Common myeloid progenitor, CD34-positive (primary cell): ENCODE results near the gene GET4.

Experiments
- CTCF ChIA-PET: fragments of 350-600 bp; sonication (Branson Sonifier 250); formaldehyde crosslinking; loops from one replicate; lab custom pipeline; 2021; ENCODE audit warnings: antibody characterized with exemption; lab: Charles Lee
- POLR2A ChIA-PET: fragments of 350-600 bp; sonication (Branson Sonifier 250); formaldehyde crosslinking; loops from one replicate; lab custom pipeline; 2021; ENCODE audit warnings: antibody characterized with exemption; lab: Charles Lee
- DNase-seq, 3 donors: peaks; one replicate each; pipeline versions ENCODE4 v3.0.0 to v3.0.0-alpha.2; 2013
- H3K27ac ChIP-seq, 2 experiments: 1 replicate in 1 of 2; 2 replicates in 1 of 2; pipeline ENCODE4 v1.7.0; 2013; ENCODE audit warnings: inconsistent platforms in 2 of 2, low read length in 2 of 2, mild to moderate bottlenecking in 2 of 2, low read depth in 1 of 2, moderate library complexity in 1 of 2; ENCODE audit not compliant: severe bottlenecking in 2 of 2, insufficient read depth in 1 of 2, poor library complexity in 1 of 2
- H3K27me3 ChIP-seq, 5 experiments: replicated peaks in 2 of 5; 1 replicate in 3 of 5; 2 replicates in 2 of 5; pipeline versions ENCODE4 v1.6.1 to v1.7.0; 2013; ENCODE audit warnings: low read length in 4 of 5, mild to moderate bottlenecking in 2 of 5, moderate library complexity in 2 of 5, inconsistent platforms in 1 of 5; ENCODE audit not compliant: insufficient read depth in 5 of 5, control insufficient read depth in 4 of 5
- H3K36me3 ChIP-seq, 4 experiments: 1 replicate in 2 of 4; 2 replicates in 2 of 4; pipeline versions ENCODE4 v1.6.1 to v1.7.0; 2013; ENCODE audit warnings: low read length in 3 of 4, control low read depth in 1 of 4, mild to moderate bottlenecking in 1 of 4; ENCODE audit not compliant: control insufficient read depth in 4 of 4, insufficient read depth in 4 of 4
- H3K4me1 ChIP-seq, 4 experiments: 1 replicate in 3 of 4; 2 replicates in 1 of 4; pipeline versions ENCODE4 v1.6.1 to v1.7.1; 2013; ENCODE audit warnings: low read length in 3 of 4, mild to moderate bottlenecking in 3 of 4, control low read depth in 1 of 4, inconsistent platforms in 1 of 4, moderate library complexity in 1 of 4; ENCODE audit not compliant: control insufficient read depth in 4 of 4, insufficient read depth in 4 of 4; ENCODE audit errors: control extremely low read depth in 1 of 4
- H3K4me3 ChIP-seq, 7 experiments: 1 replicate in 4 of 7; 2 replicates in 3 of 7; pipeline versions ENCODE4 v1.5.1 to v1.7.0; 2013; ENCODE audit warnings: mild to moderate bottlenecking in 7 of 7, low read length in 6 of 7, moderate library complexity in 6 of 7, inconsistent platforms in 2 of 7, low read depth in 2 of 7, control low read depth in 1 of 7; ENCODE audit not compliant: insufficient read depth in 4 of 7, control insufficient read depth in 1 of 7; ENCODE audit errors: extremely low read depth in 1 of 7
- H3K9me3 ChIP-seq, 5 experiments: 1 replicate in 4 of 5; 2 replicates in 1 of 5; pipeline versions ENCODE4 v1.6.1 to v1.7.1; 2013; ENCODE audit warnings: low read length in 4 of 5, mild to moderate bottlenecking in 2 of 5, inconsistent platforms in 1 of 5, low read depth in 1 of 5, moderate library complexity in 1 of 5; ENCODE audit not compliant: control insufficient read depth in 4 of 5, insufficient read depth in 2 of 5; ENCODE audit errors: control extremely low read depth in 1 of 5
- WGBS: methylation state at CpG from one replicate; pipeline ENCODE4 v1.1.5; 2013; ENCODE audit not compliant: insufficient coverage; 5-methylcytosine and 5-hydroxymethylcytosine counted together

Gene GET4

DNA sequence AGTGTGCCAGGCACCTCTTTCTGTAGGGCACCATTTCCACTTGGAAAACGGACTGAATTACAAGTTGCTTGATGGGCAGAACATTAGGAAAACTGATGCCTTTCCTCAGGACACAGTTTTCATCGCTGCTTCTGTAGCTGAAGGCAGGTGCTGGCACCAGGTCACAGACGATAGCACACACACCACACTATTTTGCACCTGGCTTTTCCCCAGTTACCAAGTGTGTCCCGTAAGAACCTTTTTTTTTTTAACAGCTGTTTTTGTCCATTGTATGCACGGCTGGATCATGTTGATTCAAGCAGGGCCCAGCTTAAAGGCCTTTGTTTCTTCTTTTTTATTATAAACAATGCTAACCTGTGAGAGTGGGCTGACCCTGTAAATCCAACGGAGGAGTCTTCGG is 1.3 kb upstream of the GET4 start:
- no peaks in the 10 kb centered on the region for H3K27me3 ChIP-seq
- 100% methylated on average over 6 of the region's 7 CpGs for WGBS
- ChIA-PET POLR2A (interaction anchor here (0.6 kb wide), 1 partner anchor 10 kb away, joined by 3 read pairs; no protein-coding TSS in a partner anchor), CTCF (interaction anchor here (0.9 to 1.8 kb wide), 10 partner anchors 10 to 91 kb away, joined by 3 to 5 read pairs (median 4); partner anchors contain the start of gene SUN1)
- H3K4me3 ChIP-seq: no peak overlapping the region
- DNase-seq: no peak
- H3K27ac ChIP-seq: no peak overlapping the region
- no peaks in the 10 kb centered on the region for H3K9me3 ChIP-seq
- peaks cover 0 to 31% (median 10%) of the 10 kb centered on the region in 4 experiments for H3K36me3 ChIP-seq
- H3K4me1 ChIP-seq: peaks cover 2 to 31% (median 20%) of the 10 kb centered on the region in 4 experiments

- no peak for DNase-seq
- Histone ChIP-seq H3K4me1 (peaks cover 2 to 31% (median 20%) of the 10 kb centered on the region in 4 experiments), H3K27ac (peak overlapping the region in 1 of 2 experiments; percentile 49), H3K9me3 (no peaks in the 10 kb centered on the region), H3K36me3 (peaks cover 0 to 34% (median 10%) of the 10 kb centered on the region in 4 experiments), H3K4me3 (peak overlapping the region in 3 of 7 experiments; percentile 51 to 63 (median 55)), H3K27me3 (no peaks in the 10 kb centered on the region)
- 84% methylated on average over 21 of the region's 27 CpGs for WGBS
- ChIA-PET CTCF (interaction anchor here (0.9 to 1.8 kb wide), 10 partner anchors 10 to 92 kb away, joined by 3 to 5 read pairs (median 4); partner anchors contain the start of gene SUN1), POLR2A (interaction anchor here (0.6 kb wide), 1 partner anchor 10 kb away, joined by 3 read pairs; no protein-coding TSS in a partner anchor)
Measured at GRCh38 chr7:875476-876076, 778 bp upstream of the GET4 start.

GRCh38 chr7:876972-877311 is 588 bp downstream of the GET4 start:
- POLR2A ChIA-PET: interaction anchor here (0.8 to 1.2 kb wide), 2 partner anchors 24 to 98 kb away, joined by 3 to 4 read pairs; partner anchors contain the start of gene COX19
- H3K4me1 ChIP-seq: peaks cover 2 to 31% (median 20%) of the 10 kb centered on the region in 4 experiments
- H3K36me3 ChIP-seq: peaks cover 0 to 31% (median 10%) of the 10 kb centered on the region in 4 experiments
- H3K4me3 ChIP-seq: peak overlapping the region; percentile 75 to 95 (median 81)
- 0% methylated on average over 26 of the region's 26 CpGs for WGBS
- H3K27ac ChIP-seq: peak overlapping the region; percentile 86 to 94
- H3K9me3 ChIP-seq: no peaks in the 10 kb centered on the region
- H3K27me3 ChIP-seq: no peaks in the 10 kb centered on the region
- peak in 1 of 3 donors; percentile 51 for DNase-seq
- CTCF ChIA-PET: no interaction called here

DNA sequence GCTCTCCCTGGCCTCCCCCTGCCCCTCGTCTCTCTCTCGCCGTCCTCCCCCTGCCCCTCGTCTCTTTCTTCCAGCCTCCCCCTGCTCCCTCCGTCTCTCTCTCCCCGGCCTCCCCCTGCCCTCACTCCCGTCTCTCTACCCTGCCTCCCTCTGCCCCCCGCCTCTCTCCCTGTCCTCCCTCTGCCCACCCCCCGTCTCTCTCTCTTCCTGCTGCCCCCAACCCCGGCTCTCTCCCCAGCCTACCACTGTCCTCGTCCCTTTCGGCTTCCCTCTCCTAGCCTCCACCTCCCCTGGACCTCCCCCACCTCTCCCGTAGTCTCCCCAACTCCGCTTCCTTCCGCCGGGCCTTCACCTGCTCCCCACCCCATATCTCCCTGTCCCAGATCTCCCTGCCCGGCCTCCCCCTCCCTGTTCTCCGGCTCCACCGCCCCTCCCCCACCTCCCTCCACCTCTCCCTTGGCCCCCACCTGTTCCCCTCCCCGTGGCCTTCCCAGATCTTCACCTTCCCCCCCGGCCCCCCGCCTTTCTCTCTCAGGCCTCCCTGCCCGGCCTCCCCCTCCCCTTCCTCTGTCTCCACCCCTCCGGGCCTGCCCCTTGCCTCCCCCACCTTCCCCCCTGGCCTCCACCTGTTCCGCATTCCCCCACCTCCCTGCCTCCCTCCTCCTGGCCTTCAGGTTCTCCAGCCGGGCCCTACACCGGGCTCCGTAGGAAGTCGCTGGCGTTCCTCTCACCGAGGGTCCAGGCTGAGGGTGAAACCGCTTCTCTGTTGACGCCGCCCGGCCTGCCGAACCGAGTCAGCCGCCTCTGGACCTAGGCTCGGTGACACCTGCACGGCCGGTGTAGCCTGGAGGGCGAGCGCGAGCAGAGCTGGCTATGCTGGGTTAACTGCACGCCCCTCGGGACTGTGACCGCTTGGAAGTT is 1.2 kb downstream of the GET4 start:
- Histone ChIP-seq H3K9me3 (no peaks in the 10 kb centered on the region), H3K27ac (peak overlapping the region; percentile 86 to 94), H3K27me3 (no peaks in the 10 kb centered on the region), H3K4me3 (peak overlapping the region; percentile 75 to 95 (median 81)), H3K36me3 (peaks cover 0 to 28% (median 9%) of the 10 kb centered on the region in 4 experiments), H3K4me1 (peaks cover 2 to 31% (median 20%) of the 10 kb centered on the region in 4 experiments)
- 41% methylated on average over 26 of the region's 47 CpGs for WGBS
- DNase-seq: peak; percentile 16 to 30 (median 27)
- CTCF ChIA-PET: no interaction called here
- POLR2A ChIA-PET: interaction anchor here (1.2 kb wide), 1 partner anchor 24 kb away, joined by 3 read pairs; no protein-coding TSS in a partner anchor

- 98% methylated on average over 14 of the region's 15 CpGs for WGBS
Measured at GRCh38 chr7:879093-879492, 2.7 kb downstream of the GET4 start.

GRCh38 chr7:879706-880105 is 3.4 kb downstream of the GET4 start:
- Histone ChIP-seq H3K4me1 (peaks cover 2 to 20% (median 11%) of the 10 kb centered on the region in 4 experiments), H3K27me3 (no peaks in the 10 kb centered on the region), H3K9me3 (no peaks in the 10 kb centered on the region), H3K27ac (no peak overlapping the region), H3K36me3 (peaks cover 0 to 25% (median 12%) of the 10 kb centered on the region in 4 experiments), H3K4me3 (no peak overlapping the region)
- WGBS: 88% methylated on average over 14 of the region's 14 CpGs
- POLR2A ChIA-PET: no interaction called here
- CTCF ChIA-PET: interaction anchor here (0.8 kb wide), 1 partner anchor 12 kb away, joined by 3 read pairs; no protein-coding TSS in a partner anchor
- no peak for DNase-seq

More at GRCh38 chr7:879093-879492, 2.7 kb downstream of the GET4 start:
- no peaks in the 10 kb centered on the region for H3K27me3 ChIP-seq
- ChIA-PET POLR2A (no interaction called here), CTCF (interaction anchor here (0.8 kb wide), 1 partner anchor 13 kb away, joined by 3 read pairs; no protein-coding TSS in a partner anchor)
- H3K36me3 ChIP-seq: peaks cover 0 to 25% (median 12%) of the 10 kb centered on the region in 4 experiments
- H3K9me3 ChIP-seq: no peaks in the 10 kb centered on the region
- no peak for DNase-seq
- peaks cover 2 to 21% (median 11%) of the 10 kb centered on the region in 4 experiments for H3K4me1 ChIP-seq
- no peak overlapping the region for H3K4me3 ChIP-seq
- H3K27ac ChIP-seq: no peak overlapping the region
